AG04450 (cell line): ENCODE data around the gene CROCC. TPM values are rescaled to one million over a fixed set of nuclear protein-coding genes. Genes with fewer than 3 reads are reported as not detected.

Source experiments
- CTCF ChIA-PET: fragments of 300-600, 350-600 bp; formaldehyde crosslinking; extraction: SDS; loops from one replicate; lab custom pipeline; 2022; ENCODE audit warnings: antibody characterized with exemption, inconsistent platforms; lab: Charles Lee
- POLR2A ChIA-PET: fragments of 350-600 bp; formaldehyde crosslinking; extraction: SDS; loops from one replicate; lab custom pipeline; 2021; ENCODE audit warnings: antibody characterized with exemption, inconsistent platforms; lab: Yijun Ruan, JAX
- DNase-seq: peaks from one replicate; pipeline ENCODE4 v3.0.0-alpha.2; 2011; ENCODE audit warnings: low read depth, low spot score
- H3K27ac ChIP-seq: one replicate; pipeline ENCODE4 v1.5.1; 2012; ENCODE audit warnings: low read depth, low read length, control low read depth
- H3K27me3 ChIP-seq: one replicate; pipeline ENCODE4 v1.6.0; 2012; ENCODE audit warnings: low read length; ENCODE audit not compliant: control insufficient read depth, insufficient read depth
- H3K4me3 ChIP-seq: 2 replicates; pipeline ENCODE4 v1.5.1; 2011; ENCODE audit warnings: mild to moderate bottlenecking, low read depth, low read length, control low read depth
- H3K9me3 ChIP-seq: 2 replicates; pipeline ENCODE4 v1.5.1; 2012; ENCODE audit warnings: low read length; ENCODE audit not compliant: control insufficient read depth, insufficient read depth
- CTCF ChIP-seq: IDR thresholded peaks from 2 replicates; pipeline ENCODE4 v1.5.1; 2011; ENCODE audit warnings: low read depth, low read length, control low read depth, inconsistent platforms
- polyA plus RNA-seq: library from polyadenylated mRNA; depleted of rRNA; stranded (reverse); fragments of >200 nt; gene quantifications from 2 replicates; pipeline ENCODE4 v1.2.3, GENCODE V29; 2011

CROCC gene
- polyA plus RNA-seq, 1 experiment = 4.2 TPM

GRCh38 chr1:17011439-17012307 is 89.9 kb downstream of the CROCC start, which contains the start of gene ATP13A2:
Gene ATP13A2 (minus strand): TSS chr1:17011928. CDS start chr1:17011738, 190 bp downstream.
- no peaks in the 10 kb centered on the region for H3K27me3 ChIP-seq
- no peak for TF ChIP-seq CTCF
- ChIA-PET POLR2A (no interaction called here), CTCF (no interaction called here)
- no peak within 1 kb of the TSS for H3K27ac ChIP-seq
- H3K9me3 ChIP-seq = no peaks in the 10 kb centered on the region; the same call in 1 of the 2 replicates
- no peak for DNase-seq
- peak within 1 kb of the TSS; percentile 70 for H3K4me3 ChIP-seq

GRCh38 chr1:17012775-17013490 is 91.2 kb downstream of the CROCC start:
- H3K27me3 ChIP-seq = no peaks in the 10 kb centered on the region
- no peak overlapping the region for H3K4me3 ChIP-seq
- H3K9me3 ChIP-seq = no peaks in the 10 kb centered on the region; the same call in 1 of the 2 replicates
- ChIA-PET POLR2A (interaction anchor here (0.5 kb wide), 1 partner anchor 392 kb away, joined by 6 read pairs; no protein-coding TSS in a partner anchor), CTCF (interaction anchor here (1.4 to 1.8 kb wide), 2 partner anchors 52 to 61 kb away, joined by 3 to 7 read pairs; no protein-coding TSS in a partner anchor)
- TF ChIP-seq CTCF = no peak
- no peak for DNase-seq
- H3K27ac ChIP-seq = no peak overlapping the region

DNA sequence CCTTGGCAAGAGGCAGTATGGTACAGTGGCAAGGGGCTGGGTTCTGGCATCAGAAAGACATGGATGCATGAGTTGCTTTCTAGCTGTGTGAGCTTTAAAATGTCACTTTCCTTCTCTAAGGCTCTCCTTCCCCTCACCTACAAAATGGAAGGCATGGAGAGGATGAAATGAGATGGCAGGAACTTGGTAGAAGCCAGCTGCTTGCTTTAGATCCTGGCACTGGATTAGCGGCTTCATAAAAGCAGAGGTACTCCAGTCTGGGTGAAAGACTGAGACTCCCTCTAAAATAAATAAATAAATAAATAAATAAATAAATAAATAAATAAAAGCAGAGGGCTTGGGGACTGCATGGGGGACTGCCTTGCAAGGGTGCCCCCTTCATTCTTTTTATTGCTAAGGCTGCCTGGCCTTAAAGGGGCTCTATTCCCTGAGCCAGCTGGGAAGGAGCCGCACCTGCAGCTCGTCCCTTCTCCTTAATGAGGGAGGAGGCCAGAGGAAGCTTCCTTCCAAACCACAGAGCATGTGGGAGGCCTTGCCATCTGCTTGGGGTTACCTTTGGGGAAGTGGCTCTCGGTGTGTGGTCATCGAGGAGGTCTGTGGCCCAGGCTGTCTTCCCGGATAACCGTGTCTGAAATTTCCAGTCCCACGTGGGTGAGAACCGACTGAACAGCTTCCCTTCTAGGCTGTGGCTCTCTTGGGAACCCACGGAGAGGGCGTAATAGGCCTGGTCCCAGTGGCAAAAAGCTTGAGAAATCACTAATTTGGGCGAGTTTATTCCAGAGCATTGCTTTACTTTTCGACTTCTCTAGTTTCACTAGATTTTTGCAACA is 92.0 kb downstream of the CROCC start:
- POLR2A ChIA-PET = no interaction called here
- CTCF ChIA-PET = interaction anchor here (1.4 to 1.8 kb wide), 2 partner anchors 53 to 62 kb away, joined by 3 to 7 read pairs; no protein-coding TSS in a partner anchor
- TF ChIP-seq CTCF = no peak

DNA sequence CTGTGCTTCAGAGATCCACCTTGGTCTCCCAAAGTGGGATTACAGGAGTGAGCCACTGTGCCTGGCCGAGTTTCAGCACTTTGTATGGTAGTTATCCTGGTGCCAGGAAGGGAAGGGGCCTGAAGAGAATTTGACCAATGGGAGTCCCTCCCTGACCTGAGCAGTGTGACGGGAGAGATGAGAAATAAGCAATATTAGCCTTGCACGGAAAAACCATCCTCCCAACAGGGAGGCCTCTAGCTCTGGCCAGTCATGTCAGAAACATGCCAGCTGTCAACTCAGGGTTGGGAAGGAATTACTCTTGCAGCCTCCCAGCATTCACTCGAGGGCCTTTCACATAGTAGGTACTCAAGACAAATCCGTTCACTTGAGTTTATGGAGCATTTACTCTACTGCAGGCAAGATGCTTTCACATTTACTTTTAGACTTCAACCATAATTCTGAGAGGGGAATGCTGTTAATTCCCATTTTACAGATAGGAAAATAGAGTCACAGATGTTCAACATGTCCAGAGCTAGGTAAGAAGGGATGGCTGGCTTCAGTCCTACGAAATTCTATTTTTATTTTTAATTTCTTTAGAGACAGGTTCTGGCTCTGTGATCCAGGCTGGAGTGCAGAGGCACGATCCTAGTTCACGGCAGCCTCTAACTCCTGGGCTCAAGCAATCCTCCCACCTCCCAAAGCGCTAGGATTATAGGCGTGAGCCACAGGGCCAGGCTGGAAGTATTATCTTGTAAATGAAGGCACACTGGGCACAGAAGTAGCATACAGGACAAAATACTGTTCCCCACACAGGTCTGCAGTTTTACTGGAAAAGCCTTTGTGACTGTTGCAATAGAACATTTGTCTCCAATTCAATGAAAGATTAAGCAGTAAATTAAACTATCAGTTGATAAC is 93.2 kb downstream of the CROCC start:
- DNase-seq = no peak
- Histone ChIP-seq H3K27me3 (no peaks in the 10 kb centered on the region), H3K9me3 (no peaks in the 10 kb centered on the region; the same call in 1 of the 2 replicates), H3K27ac (no peak overlapping the region), H3K4me3 (no peak overlapping the region)
- POLR2A ChIA-PET = interaction anchor here (0.7 kb wide), 1 partner anchor 18 kb away, joined by 5 read pairs; no protein-coding TSS in a partner anchor
- TF ChIP-seq CTCF = no peak
- CTCF ChIA-PET = interaction anchor here (1.5 to 1.8 kb wide), 2 partner anchors 54 to 63 kb away, joined by 4 to 7 read pairs; no protein-coding TSS in a partner anchor

More for the DNA sequence above, 92.0 kb downstream of the CROCC start:
- H3K27me3 ChIP-seq = no peaks in the 10 kb centered on the region
- H3K27ac ChIP-seq = no peak overlapping the region
- H3K9me3 ChIP-seq = no peaks in the 10 kb centered on the region; the same call in 1 of the 2 replicates
- no peak for DNase-seq
- H3K4me3 ChIP-seq = no peak overlapping the region
